Central memory CD8-positive, alpha-beta T cell (primary cell): ENCODE measurements around the gene SART3.

ENCODE experiments used
- ATAC-seq: fragments of 150-1000 bp; cut with Tn5 transposase; replicated peaks from 2 replicates; pipeline ENCODE4 v1.10.0; 2022; ENCODE audit warnings: mild to moderate bottlenecking, moderate FRiP score, moderate number of reproducible peaks; ENCODE audit not compliant: poor library complexity, severe bottlenecking; ENCODE audit errors: extremely low read depth
- DNase-seq, 2 donors: peaks; one replicate each; pipeline ENCODE4 v3.0.0; 2021; ENCODE audit warnings: low spot score in 2 of 2
- H3K27ac Mint-ChIP-seq: one replicate; pipeline ENCODE4 v1.8.0; 2022; ENCODE audit warnings: low read depth, mild to moderate bottlenecking, moderate library complexity, mixed read lengths
- H3K27me3 Mint-ChIP-seq: one replicate; pipeline ENCODE4 v1.8.0; 2022; ENCODE audit warnings: mixed read lengths
- H3K36me3 Mint-ChIP-seq: one replicate; pipeline ENCODE4 v1.8.0; 2022; ENCODE audit warnings: mild to moderate bottlenecking, moderate library complexity, mixed read lengths; ENCODE audit not compliant: insufficient read depth
- H3K4me1 Mint-ChIP-seq: one replicate; pipeline ENCODE4 v1.8.0; 2022; ENCODE audit warnings: mixed read lengths
- H3K4me3 Mint-ChIP-seq: one replicate; pipeline ENCODE4 v1.8.0; 2022; ENCODE audit warnings: mild to moderate bottlenecking, moderate library complexity, mixed read lengths
- H3K9me3 Mint-ChIP-seq: one replicate; pipeline ENCODE4 v1.8.0; 2022; ENCODE audit warnings: mixed read lengths

SART3 gene

DNA sequence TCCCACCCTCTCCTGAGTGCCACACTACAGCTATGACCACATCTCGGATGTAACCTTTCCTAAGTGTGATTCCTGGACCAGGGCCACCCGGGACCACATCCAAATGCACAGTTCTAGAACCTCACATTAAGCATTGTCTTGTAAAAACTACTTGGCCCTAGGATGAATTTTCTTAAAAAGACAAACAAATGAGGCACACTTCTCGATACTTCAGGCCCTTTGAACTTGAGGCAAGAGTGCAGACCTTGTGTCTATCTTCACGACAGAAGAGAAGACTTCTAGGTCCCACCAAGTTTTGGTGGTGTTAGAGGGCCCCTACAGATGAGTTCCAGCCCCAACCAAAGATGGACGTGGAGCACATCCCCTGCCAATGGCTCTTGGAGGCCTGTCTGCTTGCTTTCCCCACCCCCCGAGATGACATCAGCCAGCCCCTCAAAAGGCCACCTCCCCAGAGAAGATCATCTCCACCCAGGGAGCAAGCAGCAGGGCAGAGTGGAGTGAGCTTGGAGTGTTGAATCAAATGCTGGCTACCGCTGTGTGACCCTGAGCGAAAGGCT, 10.7 kb upstream of the SART3 start:
- peaks cover 18% of the 10 kb centered on the region for H3K4me1 Mint-ChIP-seq
- peaks cover 23% of the 10 kb centered on the region for H3K36me3 Mint-ChIP-seq
- DNase-seq (no peak), ATAC-seq (no peak)
- H3K4me3 Mint-ChIP-seq, result no peak overlapping the region
- no peaks in the 10 kb centered on the region for H3K9me3 Mint-ChIP-seq
- peak overlapping the region; percentile 25 for H3K27ac Mint-ChIP-seq
- H3K27me3 Mint-ChIP-seq, result no peaks in the 10 kb centered on the region

DNA sequence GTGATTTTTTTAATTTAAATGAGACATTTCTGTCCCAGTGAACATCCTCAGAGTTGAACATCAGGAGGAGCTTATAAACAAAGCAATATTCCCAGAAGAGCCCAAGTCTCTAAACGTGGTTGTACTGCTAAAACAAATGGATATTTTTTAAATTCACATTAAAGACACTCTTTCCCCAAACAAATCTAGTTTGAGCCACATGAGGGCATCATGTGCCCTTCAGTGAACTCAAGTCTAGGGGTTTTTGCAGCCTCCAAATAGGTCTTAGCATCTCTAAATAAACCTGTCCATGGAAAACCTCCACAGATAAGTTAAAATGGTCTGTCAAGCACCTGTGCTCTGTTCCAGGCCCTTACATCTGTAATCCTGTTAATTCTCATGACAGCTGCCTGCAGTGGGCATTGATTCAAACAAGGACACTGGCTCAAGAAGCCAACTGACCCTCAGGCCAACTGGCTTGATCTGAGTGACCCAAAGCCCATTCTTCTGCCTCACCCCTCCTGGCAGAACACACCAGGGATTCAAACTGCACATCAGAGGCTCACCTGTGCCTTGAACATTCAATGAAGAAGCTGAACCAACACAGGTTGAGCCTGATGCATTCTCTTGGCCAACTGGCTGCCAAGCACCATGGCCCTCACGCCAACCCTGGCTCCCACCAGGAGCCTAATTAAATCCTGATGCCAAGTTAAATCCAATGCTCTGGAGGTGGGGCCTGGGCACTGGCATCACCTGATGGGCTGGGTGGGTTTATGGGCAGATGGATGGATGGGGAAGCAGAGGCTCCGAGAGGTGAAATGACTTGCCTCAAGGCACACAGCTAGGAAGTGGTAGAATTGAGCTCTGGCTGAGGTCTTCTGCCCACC, 10.0 kb upstream of the SART3 start:
- peaks cover 29% of the 10 kb centered on the region for H3K36me3 Mint-ChIP-seq
- no peak overlapping the region for H3K4me3 Mint-ChIP-seq
- H3K9me3 Mint-ChIP-seq, result no peaks in the 10 kb centered on the region
- H3K27ac Mint-ChIP-seq, result peak overlapping the region; percentile 25
- ATAC-seq, result no peak
- DNase-seq, result no peak
- H3K4me1 Mint-ChIP-seq, result peaks cover 18% of the 10 kb centered on the region
- no peaks in the 10 kb centered on the region for H3K27me3 Mint-ChIP-seq

DNA sequence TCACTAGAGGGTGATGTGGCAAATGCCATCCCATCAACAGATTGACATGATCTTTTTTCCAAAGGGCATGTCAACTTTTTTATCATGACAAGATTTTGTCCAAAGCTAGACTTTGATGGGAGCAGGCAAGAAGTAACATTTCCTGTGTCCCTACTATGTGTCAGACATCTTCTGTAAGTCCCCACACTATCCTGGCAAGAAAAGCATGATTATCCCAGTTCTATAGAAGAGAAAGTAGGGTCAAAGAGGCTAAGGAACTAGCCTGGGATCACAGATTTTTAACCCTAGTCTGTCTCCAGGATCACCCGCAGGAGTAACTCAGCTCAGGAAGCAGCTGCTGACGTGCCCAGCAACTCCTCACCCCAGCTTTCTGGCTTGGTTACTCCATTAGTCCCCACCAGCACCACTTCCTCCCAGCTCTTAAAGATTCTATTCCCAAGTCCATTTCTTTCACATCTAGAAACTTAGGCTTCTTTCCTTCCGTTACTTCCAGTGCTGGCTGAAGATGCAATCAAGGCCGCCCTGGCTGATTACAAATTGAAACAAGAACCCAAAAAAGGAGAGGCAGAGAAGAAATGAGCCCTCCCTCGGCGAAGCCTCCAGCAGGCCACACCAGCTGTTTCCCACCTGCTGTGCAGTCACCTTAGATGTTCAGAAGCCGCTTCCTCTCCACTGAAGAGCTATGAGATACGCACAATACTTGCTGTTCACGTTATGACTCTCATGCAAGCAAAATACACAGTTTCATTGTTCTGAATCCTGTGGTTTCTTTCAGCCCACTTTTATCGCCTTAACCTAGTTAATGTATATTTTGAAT, 7.6 kb upstream of the SART3 start:
- Mint-ChIP-seq H3K4me1 (peaks cover 18% of the 10 kb centered on the region), H3K27me3 (no peaks in the 10 kb centered on the region), H3K36me3 (peaks cover 49% of the 10 kb centered on the region), H3K4me3 (peak overlapping the region; percentile 54), H3K9me3 (no peaks in the 10 kb centered on the region), H3K27ac (peak overlapping the region; percentile 88)
- DNase-seq (peak; percentile 38 to 61), ATAC-seq (peak; percentile 95)

DNA sequence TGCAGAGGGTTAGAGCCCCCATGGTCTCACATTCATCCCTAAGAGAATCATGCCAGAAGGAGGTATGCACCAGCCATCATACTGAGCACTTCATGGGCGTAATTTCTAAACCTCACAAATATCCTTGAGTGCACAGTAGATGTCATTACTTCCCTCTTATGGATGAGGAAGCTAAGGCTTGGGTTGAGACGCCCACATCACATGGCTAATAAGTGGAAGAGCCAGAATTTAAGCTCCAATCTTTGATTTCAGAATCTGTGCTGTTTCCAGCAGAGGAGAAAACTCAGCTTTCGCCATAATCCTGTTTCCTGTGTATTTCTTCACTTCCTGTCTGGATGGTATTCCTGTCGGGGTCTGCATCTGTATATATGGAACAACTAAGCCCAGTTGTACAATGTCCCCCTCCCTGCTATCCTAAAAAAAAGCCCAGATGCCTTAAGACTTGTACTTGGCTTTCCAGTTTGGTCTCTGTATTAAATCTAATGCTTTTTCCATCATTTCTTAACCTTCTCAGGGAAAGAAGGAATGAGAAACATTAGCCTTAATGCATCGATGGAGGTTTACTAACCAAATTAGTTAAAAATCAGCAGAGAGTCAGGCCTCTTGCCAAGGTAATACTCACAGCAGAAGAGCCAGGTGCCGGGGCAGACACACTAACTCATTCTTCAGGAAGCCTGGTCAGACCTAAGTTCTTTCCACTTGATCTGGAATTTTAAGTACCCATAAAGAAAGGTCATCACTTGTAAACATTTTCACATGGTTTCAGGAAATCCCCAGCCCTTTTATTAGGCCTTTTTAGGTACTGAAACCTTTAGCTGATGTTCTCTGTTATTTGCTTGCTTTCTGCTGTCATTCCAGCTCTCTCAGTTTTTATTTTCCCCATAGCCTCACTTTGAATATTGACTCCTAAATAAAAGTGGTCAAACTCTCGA, 6.7 kb upstream of the SART3 start:
- DNase-seq, result no peak
- Mint-ChIP-seq H3K36me3 (peaks cover 55% of the 10 kb centered on the region), H3K4me1 (peaks cover 25% of the 10 kb centered on the region), H3K27ac (peak overlapping the region; percentile 88), H3K27me3 (no peaks in the 10 kb centered on the region), H3K9me3 (no peaks in the 10 kb centered on the region), H3K4me3 (peak overlapping the region; percentile 54)
- no peak for ATAC-seq

DNA sequence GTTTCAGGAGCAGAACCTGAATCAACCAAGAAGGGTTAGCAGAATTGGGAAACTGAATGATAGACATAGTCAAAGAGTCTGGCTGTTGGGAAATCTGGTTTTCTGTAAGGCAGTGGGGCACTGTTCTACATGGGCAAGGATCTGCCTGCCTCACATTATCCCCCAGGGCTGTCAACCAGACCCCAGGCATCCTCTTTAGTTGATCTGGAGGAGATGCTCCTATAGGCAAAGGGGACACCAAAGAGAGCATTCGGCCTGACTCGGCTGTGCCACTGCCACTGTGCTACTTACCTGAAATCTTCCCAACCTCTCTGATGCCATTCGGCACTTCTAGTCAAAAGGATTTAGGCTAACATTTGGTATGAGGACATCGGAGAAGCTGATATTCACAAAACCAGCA, 5.5 kb upstream of the SART3 start:
- Mint-ChIP-seq H3K4me3 (no peak overlapping the region), H3K36me3 (peaks cover 56% of the 10 kb centered on the region), H3K9me3 (no peaks in the 10 kb centered on the region), H3K27ac (no peak overlapping the region), H3K4me1 (peaks cover 32% of the 10 kb centered on the region), H3K27me3 (no peaks in the 10 kb centered on the region)
- no peak for ATAC-seq
- DNase-seq, result no peak

DNA sequence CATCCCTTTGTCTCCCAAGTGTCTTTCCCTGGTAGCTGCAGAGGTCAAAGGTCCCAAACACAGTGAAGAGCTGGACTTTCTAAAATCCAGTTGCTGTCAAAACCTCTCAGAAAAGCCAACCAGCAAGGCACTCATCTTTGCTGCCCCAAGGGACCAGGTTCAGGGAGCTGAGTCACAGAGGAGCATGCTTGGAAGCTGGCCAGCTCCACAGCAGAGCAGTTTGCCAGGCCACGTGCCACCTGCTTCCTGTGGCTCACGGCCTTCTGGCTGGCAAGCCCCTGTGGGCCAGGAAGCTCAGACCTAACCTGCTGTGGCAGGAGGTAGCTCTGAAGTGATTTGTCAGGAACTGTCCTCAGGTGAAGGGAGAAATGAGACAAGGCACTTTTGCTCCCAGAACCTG, 5.0 kb upstream of the SART3 start:
- no peak for DNase-seq
- Mint-ChIP-seq H3K4me1 (peaks cover 37% of the 10 kb centered on the region), H3K27ac (peak overlapping the region; percentile 16), H3K36me3 (peaks cover 59% of the 10 kb centered on the region), H3K27me3 (no peaks in the 10 kb centered on the region), H3K4me3 (no peak overlapping the region), H3K9me3 (no peaks in the 10 kb centered on the region)
- ATAC-seq, result no peak

DNA sequence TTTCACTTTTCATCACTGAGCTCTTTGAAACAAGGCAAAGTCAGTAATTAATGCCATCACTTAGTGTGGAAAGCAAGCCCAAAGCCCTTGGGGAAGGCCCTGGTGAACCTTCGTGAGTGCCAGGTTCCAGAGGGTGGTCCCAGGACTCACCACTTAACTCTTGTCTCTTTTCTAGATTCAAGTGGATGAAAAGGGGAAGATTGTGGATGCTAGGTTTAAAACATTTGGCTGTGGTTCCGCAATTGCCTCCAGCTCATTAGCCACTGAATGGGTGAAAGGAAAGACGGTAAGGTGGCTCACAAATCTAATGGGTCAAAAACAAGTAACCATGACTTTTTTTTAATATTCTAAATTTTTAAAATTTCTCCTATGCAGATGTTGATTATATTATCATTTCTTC, 4.2 kb upstream of the SART3 start:
- no peak for DNase-seq
- Mint-ChIP-seq H3K27ac (no peak overlapping the region), H3K9me3 (no peaks in the 10 kb centered on the region), H3K27me3 (no peaks in the 10 kb centered on the region), H3K36me3 (peaks cover 59% of the 10 kb centered on the region), H3K4me1 (peaks cover 43% of the 10 kb centered on the region), H3K4me3 (no peak overlapping the region)
- ATAC-seq, result no peak

DNA sequence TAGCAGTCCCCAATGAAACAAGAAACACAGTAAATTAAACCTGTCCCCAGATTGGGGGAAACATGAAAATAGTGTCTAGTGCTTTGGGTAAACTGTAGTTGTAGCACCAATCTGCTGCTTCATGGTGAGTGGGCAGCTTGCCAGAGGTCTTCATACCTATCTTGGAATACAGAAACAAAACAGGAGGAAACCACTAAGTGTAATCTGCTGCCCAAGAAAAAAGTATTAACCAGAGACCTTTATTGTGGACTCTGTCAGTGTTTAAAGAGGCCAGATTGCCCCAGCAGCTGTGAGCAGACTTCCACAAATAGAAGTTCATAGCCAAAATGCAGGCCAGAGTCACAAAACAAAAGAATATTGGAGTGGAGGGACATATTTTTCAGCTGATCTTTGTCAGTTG, 3.8 kb upstream of the SART3 start:
- Mint-ChIP-seq H3K27me3 (no peaks in the 10 kb centered on the region), H3K36me3 (peaks cover 59% of the 10 kb centered on the region), H3K9me3 (no peaks in the 10 kb centered on the region), H3K27ac (no peak overlapping the region), H3K4me3 (no peak overlapping the region), H3K4me1 (peaks cover 47% of the 10 kb centered on the region)
- DNase-seq, result no peak
- ATAC-seq, result no peak

DNA sequence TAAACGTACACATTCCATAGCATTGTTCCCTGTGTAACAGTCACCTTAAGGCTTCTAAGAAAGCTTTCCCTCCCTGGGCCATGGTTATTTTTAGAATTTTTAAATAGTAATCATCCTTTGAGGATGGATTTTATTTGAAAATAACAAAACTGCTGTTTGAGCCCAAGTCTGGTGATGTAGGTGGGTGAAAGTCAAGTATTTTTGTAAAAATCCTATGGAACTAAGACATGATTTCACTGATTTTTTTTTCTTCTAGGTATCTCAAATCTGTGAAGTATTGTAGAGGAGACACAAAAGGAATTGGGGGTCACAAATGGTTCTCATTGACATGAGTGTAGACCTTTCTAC, 2.8 kb upstream of the SART3 start:
- Mint-ChIP-seq H3K27me3 (no peaks in the 10 kb centered on the region), H3K27ac (peak overlapping the region; percentile 99), H3K4me1 (peaks cover 48% of the 10 kb centered on the region), H3K9me3 (no peaks in the 10 kb centered on the region), H3K4me3 (peak overlapping the region; percentile 99), H3K36me3 (peaks cover 59% of the 10 kb centered on the region)
- DNase-seq (no peak), ATAC-seq (no peak)

DNA sequence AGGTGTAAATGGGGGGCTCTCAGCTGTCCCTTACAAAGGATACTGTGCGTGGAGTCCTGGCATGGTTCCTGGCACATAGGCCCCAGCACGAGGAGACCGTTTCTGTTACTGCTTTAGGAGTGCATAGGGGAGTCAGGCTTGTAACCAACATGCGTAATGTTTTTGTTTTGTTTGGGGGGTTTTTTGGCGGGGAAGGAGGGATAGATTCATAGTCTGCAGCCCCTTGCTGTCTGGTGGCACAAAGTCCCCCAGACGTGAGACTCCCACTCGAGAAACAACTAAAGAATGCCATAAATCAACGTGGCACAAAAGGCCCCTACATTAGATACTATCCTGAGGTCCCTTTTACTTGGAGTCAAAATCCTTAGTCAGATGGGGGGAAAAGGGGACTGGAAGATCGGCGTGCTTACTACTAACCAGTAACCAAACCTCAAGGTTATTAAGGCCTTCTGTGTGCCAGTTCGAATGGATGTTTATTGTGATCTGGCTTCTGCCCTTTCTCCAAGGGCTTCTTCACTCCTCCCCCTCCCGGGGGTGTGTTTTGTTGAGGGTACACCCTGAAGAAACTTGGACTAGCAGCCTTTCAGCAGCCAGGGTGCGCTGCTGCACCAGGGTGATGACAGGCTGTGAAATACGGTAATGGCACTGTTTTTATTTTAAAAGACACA, 2.3 kb upstream of the SART3 start:
- ATAC-seq (peak; percentile 57), DNase-seq (peak; percentile 70 to 82)
- Mint-ChIP-seq H3K4me1 (peaks cover 46% of the 10 kb centered on the region), H3K27ac (peak overlapping the region; percentile 99), H3K27me3 (no peaks in the 10 kb centered on the region), H3K9me3 (no peaks in the 10 kb centered on the region), H3K36me3 (peaks cover 54% of the 10 kb centered on the region), H3K4me3 (peak overlapping the region; percentile 99)

DNA sequence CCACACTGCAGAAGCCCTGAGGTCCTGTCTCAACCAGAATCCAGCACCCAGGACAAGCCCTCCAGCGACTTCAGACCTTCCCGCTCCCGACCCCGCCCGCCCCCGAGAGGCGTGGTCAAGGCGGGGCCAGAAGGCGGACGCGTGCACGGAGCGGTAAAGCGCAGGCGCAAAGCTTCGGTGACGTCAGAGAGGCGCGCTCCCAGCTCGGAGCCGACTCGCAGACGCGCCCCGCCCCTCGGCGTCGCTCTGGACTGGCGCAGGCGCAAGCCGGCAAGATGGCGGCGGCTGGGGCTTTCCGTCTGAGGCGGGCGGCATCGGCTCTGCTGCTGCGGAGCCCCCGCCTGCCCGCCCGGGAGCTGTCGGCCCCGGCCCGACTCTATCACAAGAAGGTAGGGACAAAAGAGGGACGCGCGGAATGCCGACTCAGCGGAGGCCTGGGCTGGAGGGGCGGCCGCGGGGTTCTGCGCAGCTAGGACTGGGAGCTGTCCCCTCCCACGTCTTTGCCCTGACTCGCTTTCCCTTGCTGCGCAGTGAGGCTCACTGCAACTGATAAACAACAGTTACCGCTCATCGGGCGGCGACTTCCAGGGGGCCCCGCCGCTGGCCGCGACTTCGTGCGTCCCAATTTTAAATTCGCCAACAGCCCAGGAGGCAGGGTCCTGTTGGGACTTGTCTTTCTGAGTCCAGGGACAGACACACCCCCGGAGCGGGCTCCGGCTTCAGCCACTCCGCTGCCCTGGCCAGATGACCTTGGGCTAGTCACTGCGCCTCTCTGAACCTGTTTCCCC, 1.6 kb upstream of the SART3 start, which contains the start of gene ISCU:
Gene ISCU, plus strand, starts transcription at position 249 of the 788 bp plus-strand sequence. Its CDS starts 27 bp downstream, at position 276.
- peak; percentile 54 for ATAC-seq
- Mint-ChIP-seq H3K36me3 (peaks cover 52% of the 10 kb centered on the region), H3K9me3 (no peaks in the 10 kb centered on the region), H3K4me3 (peak within 1 kb of the TSS; percentile 99), H3K27ac (peak within 1 kb of the TSS; percentile 99), H3K4me1 (peaks cover 42% of the 10 kb centered on the region), H3K27me3 (no peaks in the 10 kb centered on the region)
- DNase-seq, result peak; percentile 98 to 100
